H4 (cell line): ENCODE measurements around the gene FLT3LG. TPM values are rescaled to one million over a fixed set of nuclear protein-coding genes. Genes with fewer than 3 reads are reported as not detected.
A peak's percentile ranks its signal among the peaks of the same experiment; 100 is the strongest.

Experiments
- DNase-seq: peaks from one replicate; pipeline ENCODE4 v3.0.0-alpha.2; 2015; ENCODE audit warnings: low spot score
- total RNA-seq: library from RNA; depleted of rRNA; stranded (reverse); fragments of >200 nt; shearing (Covaris generic); gene quantifications from 2 replicates; pipeline ENCODE4 v1.2.3, GENCODE V29; 2014; rRNA removed

FLT3LG gene
- total RNA-seq, 1 experiment from 2014 or later, result 6.0 TPM

DNA sequence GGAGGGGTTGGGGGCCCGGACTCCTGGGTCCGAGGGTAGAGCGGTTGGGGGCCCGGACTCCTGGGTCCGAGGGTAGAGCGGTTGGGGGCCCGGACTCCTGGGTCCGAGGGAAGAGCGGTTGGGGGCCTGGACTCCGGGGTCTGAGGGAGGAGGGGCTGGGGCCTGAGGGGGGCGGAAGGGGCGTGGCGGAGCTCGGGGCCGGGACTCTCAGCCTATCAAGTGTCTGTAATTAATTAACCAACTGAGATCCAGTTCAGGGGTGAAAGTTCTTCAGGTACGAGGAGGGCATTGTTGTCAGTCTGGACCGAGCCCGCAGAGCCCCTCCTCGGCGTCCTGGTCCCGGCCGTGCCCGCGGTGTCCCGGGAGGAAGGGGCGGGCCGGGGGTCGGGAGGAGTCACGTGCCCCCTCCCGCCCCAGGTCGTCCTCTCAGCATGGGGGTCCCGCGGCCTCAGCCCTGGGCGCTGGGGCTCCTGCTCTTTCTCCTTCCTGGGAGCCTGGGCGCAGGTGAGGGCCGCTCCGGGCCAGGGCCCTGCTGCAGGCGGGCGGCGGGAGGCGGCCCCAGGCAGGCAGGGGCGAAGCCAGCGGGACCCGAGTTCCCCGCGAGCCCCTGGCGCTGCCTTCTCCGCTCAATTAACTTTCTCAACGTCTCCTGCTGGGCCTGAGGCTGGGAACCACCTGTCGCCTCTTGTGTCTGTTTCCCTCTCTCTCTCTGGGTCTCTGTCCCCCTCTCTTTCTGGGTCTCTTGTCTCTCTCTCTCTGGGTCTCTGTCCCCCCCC lies 39.1 kb downstream of the FLT3LG start:
- DNase-seq, result no peak

DNA sequence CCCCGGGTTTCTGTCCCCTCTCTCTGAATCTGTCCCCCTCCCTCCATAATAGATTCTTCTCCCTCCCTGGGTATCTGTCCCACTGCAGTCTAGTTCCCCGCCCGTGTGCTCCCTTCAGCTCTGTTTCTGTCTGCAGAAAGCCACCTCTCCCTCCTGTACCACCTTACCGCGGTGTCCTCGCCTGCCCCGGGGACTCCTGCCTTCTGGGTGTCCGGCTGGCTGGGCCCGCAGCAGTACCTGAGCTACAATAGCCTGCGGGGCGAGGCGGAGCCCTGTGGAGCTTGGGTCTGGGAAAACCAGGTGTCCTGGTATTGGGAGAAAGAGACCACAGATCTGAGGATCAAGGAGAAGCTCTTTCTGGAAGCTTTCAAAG lies 39.7 kb downstream of the FLT3LG start:
- DNase-seq, result peak; percentile 2

DNA sequence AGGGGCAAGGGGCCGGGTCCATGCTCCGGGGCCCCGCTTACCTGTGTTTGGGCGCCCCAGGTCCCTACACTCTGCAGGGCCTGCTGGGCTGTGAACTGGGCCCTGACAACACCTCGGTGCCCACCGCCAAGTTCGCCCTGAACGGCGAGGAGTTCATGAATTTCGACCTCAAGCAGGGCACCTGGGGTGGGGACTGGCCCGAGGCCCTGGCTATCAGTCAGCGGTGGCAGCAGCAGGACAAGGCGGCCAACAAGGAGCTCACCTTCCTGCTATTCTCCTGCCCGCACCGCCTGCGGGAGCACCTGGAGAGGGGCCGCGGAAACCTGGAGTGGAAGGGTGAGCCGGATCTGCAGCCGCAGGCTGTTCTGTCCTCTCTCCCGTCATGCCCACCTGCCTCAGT lies 40.1 kb downstream of the FLT3LG start:
- DNase-seq, result peak; percentile 2

DNA sequence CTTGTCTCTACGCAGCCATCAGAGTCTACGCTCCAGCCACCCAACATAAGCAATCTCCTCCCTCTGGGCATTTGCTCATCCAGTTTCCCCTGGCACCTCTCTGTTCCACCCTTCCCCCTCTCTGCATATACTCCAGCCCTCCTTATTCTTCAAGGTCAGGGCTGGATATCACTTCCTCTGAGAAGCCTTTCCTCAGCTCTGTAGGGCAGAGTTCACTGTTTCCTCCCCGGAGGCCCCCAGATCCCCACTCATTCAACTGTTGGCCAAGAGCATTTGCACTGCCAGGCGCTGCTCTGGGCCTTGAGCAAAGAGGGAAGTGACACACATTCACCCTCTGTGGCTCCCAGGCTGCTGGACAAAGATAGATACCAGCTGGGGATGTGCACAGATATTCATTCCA lies 41.8 kb downstream of the FLT3LG start:
- DNase-seq, result peak; percentile 3

DNA sequence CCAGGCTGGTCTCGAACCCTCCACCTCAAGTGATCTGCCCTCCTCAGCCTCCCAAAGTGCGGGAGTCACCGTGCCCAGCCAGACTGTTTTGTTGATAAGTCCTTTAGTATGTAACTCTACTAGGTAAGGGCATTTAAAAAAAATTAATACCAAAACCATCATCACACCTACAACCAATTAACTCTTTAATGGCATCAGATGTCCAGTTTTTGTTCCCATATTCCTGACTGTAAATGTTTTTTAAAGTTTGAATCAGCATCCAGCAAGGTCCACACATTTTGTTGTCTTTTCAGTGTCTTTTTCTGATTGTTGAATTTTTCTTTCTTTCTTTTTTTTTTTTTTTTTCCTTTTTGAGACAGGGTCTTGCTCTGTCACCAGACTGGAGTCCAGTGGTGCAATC lies 44.0 kb downstream of the FLT3LG start:
- DNase-seq, result no peak

DNA sequence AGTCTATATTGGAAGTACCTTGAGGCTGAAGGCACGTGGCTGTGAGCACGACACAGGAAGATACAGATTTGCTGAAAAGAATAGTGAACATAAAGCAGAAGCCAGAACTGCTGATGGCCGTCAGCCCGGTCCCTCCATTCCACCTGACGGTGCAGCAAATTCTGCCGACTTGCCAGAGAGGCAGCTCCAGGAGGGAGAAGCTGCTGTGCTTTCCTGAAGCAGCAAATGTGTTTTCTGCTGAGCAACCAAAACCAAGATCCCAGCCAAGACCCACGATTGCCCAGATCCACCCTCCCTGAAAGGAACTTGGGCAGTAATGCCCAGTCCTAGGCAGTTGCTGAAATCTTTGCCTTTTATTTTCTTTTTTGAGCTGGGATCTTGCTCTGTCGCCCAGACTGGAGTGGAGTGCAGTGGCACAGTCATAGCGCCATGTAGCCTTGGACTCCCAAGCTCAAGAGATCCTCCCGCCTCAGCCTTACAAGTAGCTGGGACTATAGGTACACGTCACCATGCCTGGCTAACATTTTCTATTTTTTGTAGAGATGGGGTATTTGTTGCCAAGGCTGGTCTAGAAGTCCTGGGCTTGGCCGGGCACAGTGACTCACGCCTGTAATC lies 46.8 kb downstream of the FLT3LG start:
- DNase-seq, result no peak

DNA sequence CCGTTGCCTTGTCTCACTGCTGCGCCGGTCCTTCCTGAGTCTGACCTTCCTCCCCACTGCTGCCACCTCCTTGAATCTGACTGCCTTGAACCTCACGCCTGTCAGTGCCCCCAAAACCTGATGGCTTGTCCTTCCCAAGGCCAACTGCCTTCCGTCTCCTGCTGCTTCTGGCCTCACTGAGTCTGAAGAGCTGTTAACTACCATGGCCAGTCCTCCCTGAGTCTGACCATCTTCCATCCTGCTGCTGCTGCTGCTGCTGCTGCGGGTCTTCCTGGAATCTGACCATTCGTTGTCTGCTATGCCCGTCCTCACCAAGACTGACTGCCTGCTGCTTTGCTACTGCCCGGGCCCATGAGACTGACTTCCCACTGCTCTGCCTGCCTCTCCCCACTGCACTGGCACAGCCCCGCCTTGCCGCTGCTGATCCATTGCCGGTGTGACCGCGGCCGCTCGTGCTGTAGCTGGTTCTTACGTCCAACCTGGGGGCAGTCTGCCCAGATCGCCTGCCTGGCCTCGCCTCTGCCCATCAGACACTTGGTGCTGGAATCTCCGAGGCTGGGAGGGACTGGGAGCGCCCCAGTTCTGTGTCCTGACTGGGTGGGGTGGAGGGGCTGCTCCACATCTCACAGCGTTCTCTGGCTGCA lies 50.9 kb downstream of the FLT3LG start:
- no peak for DNase-seq

DNA sequence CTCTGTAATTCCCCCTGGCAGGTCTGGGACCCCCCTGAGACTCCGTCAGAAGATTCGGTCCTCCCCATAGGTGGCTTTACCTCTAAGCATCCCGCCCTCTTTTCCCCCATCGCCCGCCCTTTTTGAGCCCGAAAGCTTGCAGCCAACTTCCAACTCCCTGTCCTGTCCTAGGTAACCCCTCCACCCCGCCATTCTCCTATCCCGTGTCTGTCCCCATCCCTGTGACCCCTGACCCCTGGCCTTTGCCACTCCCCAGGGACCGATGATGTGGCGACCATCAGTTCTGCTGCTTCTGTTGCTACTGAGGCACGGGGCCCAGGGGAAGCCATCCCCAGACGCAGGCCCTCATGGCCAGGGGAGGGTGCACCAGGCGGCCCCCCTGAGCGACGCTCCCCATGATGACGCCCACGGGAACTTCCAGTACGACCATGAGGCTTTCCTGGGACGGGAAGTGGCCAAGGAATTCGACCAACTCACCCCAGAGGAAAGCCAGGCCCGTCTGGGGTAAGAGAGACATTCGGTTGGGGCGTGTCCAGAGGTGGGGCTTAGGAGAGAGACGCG lies 54.3 kb downstream of the FLT3LG start:
- no peak for DNase-seq

DNA sequence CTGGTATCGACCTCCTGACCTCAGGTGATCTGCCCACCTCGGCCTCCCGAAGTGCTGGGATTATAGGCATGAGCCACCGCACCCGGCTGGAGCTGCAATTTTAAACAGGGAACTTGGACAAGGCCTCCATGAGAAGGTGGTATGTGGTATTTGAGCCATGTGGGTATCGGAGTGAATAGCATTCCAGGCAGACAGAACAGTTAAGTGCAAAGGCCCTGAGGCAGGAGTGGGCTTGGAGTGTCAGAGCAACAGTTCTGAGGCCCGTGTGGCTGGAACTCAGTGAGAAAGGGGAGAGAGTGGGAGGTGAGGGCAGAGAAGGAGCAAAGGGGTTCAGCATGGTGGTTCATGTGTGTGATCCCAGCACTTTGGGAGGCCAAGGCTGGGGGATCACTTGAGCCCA lies 56.7 kb downstream of the FLT3LG start:
- DNase-seq, result no peak

DNA sequence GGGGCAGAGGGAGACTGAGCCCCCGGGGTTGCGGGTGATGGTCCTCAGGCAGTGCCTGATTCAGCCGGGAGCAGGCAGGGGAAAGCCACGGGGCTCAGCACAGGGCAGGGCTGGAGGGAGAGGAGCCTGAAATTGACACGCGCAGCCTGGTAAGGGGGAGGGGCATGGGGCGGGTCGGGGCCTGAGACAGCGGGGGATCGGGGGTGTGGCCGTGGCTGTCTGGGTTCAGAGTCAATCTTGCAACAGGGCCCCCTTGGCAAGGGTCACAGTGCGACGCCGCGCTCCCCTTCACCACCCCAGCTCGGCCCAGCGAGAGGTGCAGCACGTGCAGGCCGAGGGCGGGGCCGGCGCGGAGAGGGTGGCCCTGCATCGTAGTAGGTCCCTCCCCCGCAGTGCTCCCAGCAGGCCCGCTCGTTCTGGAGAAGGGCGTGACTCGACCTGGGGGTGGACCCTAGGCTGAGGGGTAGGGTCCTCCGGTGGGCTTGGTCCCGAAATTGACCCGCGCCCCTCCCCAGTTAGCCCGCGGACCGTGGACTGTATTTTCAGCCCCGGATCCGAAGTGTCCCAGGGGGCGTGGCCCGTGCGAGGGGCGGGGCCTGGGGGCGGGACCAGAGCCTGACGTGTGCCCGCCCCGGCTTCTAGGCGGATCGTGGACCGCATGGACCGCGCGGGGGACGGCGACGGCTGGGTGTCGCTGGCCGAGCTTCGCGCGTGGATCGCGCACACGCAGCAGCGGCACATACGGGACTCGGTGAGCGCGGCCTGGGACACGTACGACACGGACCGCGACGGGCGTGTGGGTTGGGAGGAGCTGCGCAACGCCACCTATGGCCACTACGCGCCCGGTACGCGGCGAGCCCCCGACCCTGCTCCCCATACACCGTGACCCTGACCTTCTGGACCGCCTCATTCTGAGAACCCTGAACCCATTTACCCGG lies 59.8 kb downstream of the FLT3LG start:
- peak; percentile 67 for DNase-seq

DNA sequence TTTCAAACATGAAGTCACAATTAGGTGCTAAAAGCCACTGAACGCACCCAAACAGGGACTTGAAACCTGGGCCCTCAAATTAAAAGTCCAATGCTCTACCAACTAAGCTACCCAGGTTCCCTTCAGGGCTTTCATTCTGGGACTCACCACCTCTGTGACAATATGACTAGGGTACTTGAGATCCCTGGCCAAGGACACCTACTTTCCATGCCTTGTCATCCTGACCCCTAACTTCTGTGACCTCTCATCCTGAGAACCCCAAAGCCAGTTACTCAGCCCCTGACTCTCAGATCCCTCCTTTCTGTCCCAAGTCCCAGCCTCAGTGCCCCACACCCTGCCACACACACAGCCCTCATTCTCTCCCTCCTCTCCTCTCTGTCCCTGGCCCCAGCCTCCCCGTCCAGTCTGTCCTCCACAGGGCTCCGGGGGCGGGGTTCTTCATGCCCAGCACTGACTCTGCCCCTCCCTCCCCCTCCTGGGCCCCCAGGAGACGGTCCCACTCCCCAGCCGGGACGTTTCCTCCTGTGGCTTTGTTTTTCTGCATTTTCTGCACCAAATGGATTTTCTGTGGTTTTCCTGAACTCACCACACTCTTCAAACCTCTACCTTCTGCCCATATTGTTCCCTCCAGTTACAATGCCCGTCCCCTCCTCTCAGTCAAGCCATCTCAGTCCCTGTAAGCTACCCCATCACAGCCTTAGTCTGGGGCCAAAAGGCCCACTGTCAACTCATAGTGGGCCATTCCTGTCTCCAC lies 60.8 kb downstream of the FLT3LG start:
- DNase-seq, result no peak

Other genes with a start within 250 kb of the FLT3LG start
- gene SLC6A16, start 149.0 kb upstream of the FLT3LG start, total RNA-seq, result 0.16 and 0.85 TPM in 2 replicates
- gene CD37, start 138.8 kb upstream of the FLT3LG start, total RNA-seq, result not detected in 2 replicates
- gene TEAD2, start 111.8 kb upstream of the FLT3LG start, total RNA-seq, result 48.7 and 54.3 TPM in 2 replicates
- 0.08 and 3.8 TPM in 2 replicates for gene DKKL1, start 110.3 kb upstream of the FLT3LG start, total RNA-seq
- gene KASH5, start 86.0 kb upstream of the FLT3LG start, total RNA-seq, result not detected in 2 replicates
- gene PTH2, start 50.8 kb upstream of the FLT3LG start, total RNA-seq, result not detected in 2 replicates
- gene GFY, start 48.8 kb upstream of the FLT3LG start, total RNA-seq, result not detected in 2 replicates
- gene SLC17A7, start 32.7 kb upstream of the FLT3LG start, total RNA-seq, result 0.25 and 0.45 TPM in 2 replicates
- gene PIH1D1, start 22.4 kb upstream of the FLT3LG start, total RNA-seq, result 99.2 and 113 TPM in 2 replicates
- 17.0 and 25.7 TPM in 2 replicates for gene ALDH16A1, start 21.0 kb upstream of the FLT3LG start, total RNA-seq
- gene RPL13A, start 13.4 kb downstream of the FLT3LG start, total RNA-seq, result 3,219 and 3,620 TPM in 2 replicates
- gene RPS11, start 22.2 kb downstream of the FLT3LG start, total RNA-seq, result 6,191 and 6,227 TPM in 2 replicates
- 2.3 and 2.7 TPM in 2 replicates for gene FCGRT, start 38.4 kb downstream of the FLT3LG start, total RNA-seq
- gene RCN3, start 53.8 kb downstream of the FLT3LG start, total RNA-seq, result 6.1 and 7.6 TPM in 2 replicates
- 95.7 and 114 TPM in 2 replicates for gene NOSIP, start 106.3 kb downstream of the FLT3LG start, total RNA-seq
- gene PRRG2, start 107.1 kb downstream of the FLT3LG start, total RNA-seq, result 0.56 TPM in 1 of 2 replicates, not detected in the other
- gene PRR12, start 117.0 kb downstream of the FLT3LG start, total RNA-seq, result 0.99 and 1.0 TPM in 2 replicates
- 21.5 and 22.7 TPM in 2 replicates for gene RRAS, start 165.9 kb downstream of the FLT3LG start, total RNA-seq
- 13.9 and 17.5 TPM in 2 replicates for gene SCAF1, start 168.0 kb downstream of the FLT3LG start, total RNA-seq
- gene IRF3, start 191.6 kb downstream of the FLT3LG start, total RNA-seq, result 123 and 133 TPM in 2 replicates
- gene BCL2L12, start 191.7 kb downstream of the FLT3LG start, total RNA-seq, result 9.0 and 14.8 TPM in 2 replicates
- gene PRMT1, start 203.1 kb downstream of the FLT3LG start, total RNA-seq, result 629 and 716 TPM in 2 replicates
- gene ADM5, start 215.4 kb downstream of the FLT3LG start, total RNA-seq, result 0.08 and 1.4 TPM in 2 replicates
- 1.6 and 2.6 TPM in 2 replicates for gene CPT1C, start 216.9 kb downstream of the FLT3LG start, total RNA-seq